GM12878 (cell line): ENCODE measurements around the gene ENDOD1. TPM values are rescaled to one million over a fixed set of nuclear protein-coding genes. Genes with fewer than 3 reads are reported as not detected.

ENCODE experiments used
- ATAC-seq: fragments of 200-7000 bp; cut with Tn5 transposase; 3 replicates; pipeline ENCODE4 v1.9.1; 2020; ENCODE audit warnings: mild to moderate bottlenecking, moderate library complexity
- BruUV-seq: library from RNA; stranded (reverse); fragments of 400-500 nt; replicated peaks from 2 replicates; lab custom pipeline; 2021; lab: Mats Ljungman, UMichigan
- CTCF ChIA-PET: fragments of 300-600 bp; sonication (Branson Sonifier 250); formaldehyde crosslinking; extraction: SDS; loops from one replicate; lab custom pipeline; 2021; ENCODE audit warnings: inconsistent platforms; lab: Yijun Ruan, JAX
- POLR2A ChIA-PET: fragments of 350-600 bp; formaldehyde crosslinking; extraction: SDS; loops from one replicate; lab custom pipeline; 2021; ENCODE audit warnings: inconsistent platforms; lab: Charles Lee
- RAD21 ChIA-PET: fragments of 300-600 bp; sonication (Branson Sonifier 250); formaldehyde crosslinking; loops from one replicate; lab custom pipeline; 2023; ENCODE audit warnings: antibody characterized with exemption; ENCODE audit not compliant: unreplicated experiment; lab: Charles Lee
- SMC1A ChIA-PET: fragments of 300-600 bp; sonication (Branson Sonifier 250); formaldehyde crosslinking; loops from one replicate; lab custom pipeline; 2023; ENCODE audit not compliant: unreplicated experiment, uncharacterized antibody; lab: Charles Lee
- DNase-seq: peaks from one replicate; pipeline ENCODE4 v3.0.0-alpha.2; 2011; ENCODE audit warnings: low read depth, low spot score
- FAIRE-seq: peaks from 3 replicates; lab custom pipeline; 2011; peaks lifted over from hg19 to GRCh38; lab: Jason Lieb, UNC
- H2AFZ ChIP-seq: 2 replicates; pipeline ENCODE4 v1.6.0; 2011; ENCODE audit warnings: low read depth, low read length, control low read depth; ENCODE audit not compliant: control insufficient read depth
- H3K27ac ChIP-seq: 2 replicates; pipeline ENCODE4 v1.5.1; 2011; ENCODE audit warnings: control low read depth; ENCODE audit not compliant: control insufficient read depth, insufficient read depth
- H3K27me3 ChIP-seq, 2 experiments: replicated peaks in 1 of 2; 2 replicates each; pipeline versions ENCODE4 v1.6.0 to v1.6.1; 2011; ENCODE audit warnings: low read length in 1 of 2; ENCODE audit not compliant: control insufficient read depth in 2 of 2, insufficient read depth in 2 of 2
- H3K36me3 ChIP-seq, 2 experiments: 2 replicates each; pipeline ENCODE4 v1.5.1; 2011; ENCODE audit warnings: low read length in 1 of 2; ENCODE audit not compliant: control insufficient read depth in 2 of 2, insufficient read depth in 2 of 2
- H3K4me1 ChIP-seq: 2 replicates; pipeline ENCODE4 v1.6.1; 2011; ENCODE audit warnings: mild to moderate bottlenecking, low read length, moderate library complexity, mixed read lengths; ENCODE audit not compliant: control insufficient read depth, insufficient read depth
- H3K4me2 ChIP-seq: 2 replicates; pipeline ENCODE4 v1.6.0; 2011; ENCODE audit warnings: control low read depth; ENCODE audit not compliant: control insufficient read depth, insufficient read depth
- H3K4me3 ChIP-seq: fragments of 200-600 bp; sonication (generic); 2 replicates; pipeline ENCODE4 v1.5.1; 2016
- H3K79me2 ChIP-seq: 2 replicates; pipeline ENCODE4 v1.6.0; 2011; ENCODE audit warnings: low read length; ENCODE audit not compliant: control insufficient read depth, insufficient read depth
- H3K9ac ChIP-seq: 2 replicates; pipeline ENCODE4 v1.8.0; 2011; ENCODE audit warnings: low read length, control low read depth, mixed read lengths; ENCODE audit not compliant: control insufficient read depth, insufficient read depth
- H3K9me3 ChIP-seq: replicated peaks from 3 replicates; pipeline ENCODE4 v1.5.1; 2011; ENCODE audit warnings: mild to moderate bottlenecking, low read length; ENCODE audit not compliant: control insufficient read depth, insufficient read depth
- H4K20me1 ChIP-seq: 2 replicates; pipeline ENCODE4 v1.6.0; 2011; ENCODE audit not compliant: control insufficient read depth, insufficient read depth
- BRCA1 ChIP-seq: IDR thresholded peaks from 2 replicates; pipeline ENCODE4 v1.6.1; 2011; ENCODE audit warnings: low read depth, low read length, improper control_type of control experiment
- CEBPZ ChIP-seq: fragments of 150-350 bp; IDR thresholded peaks from 2 replicates; pipeline ENCODE4 v1.6.1; 2016; ENCODE audit warnings: low read depth, low read length
- NR2C2 ChIP-seq: IDR thresholded peaks from 2 replicates; pipeline ENCODE4 v1.6.1; 2011; ENCODE audit warnings: borderline replicate concordance, low read depth; ENCODE audit not compliant: control insufficient read depth, insufficient read length
- TCF3 ChIP-seq: IDR thresholded peaks from 2 replicates; pipeline ENCODE4 v1.6.1; 2012; ENCODE audit warnings: low read depth, mild to moderate bottlenecking, low read length, borderline replicate concordance; ENCODE audit not compliant: insufficient read depth
- WGBS: methylation state at CpG from one replicate; pipeline ENCODE4 v1.1.6; 2016; ENCODE audit warnings: low lambda C conversion rate; ENCODE audit not compliant: insufficient replicate concordance, insufficient coverage; ENCODE audit errors: missing lambda C conversion rate; 5-methylcytosine and 5-hydroxymethylcytosine counted together
- in situ Hi-C: fragments of 300-500 bp; cut with MboI; formaldehyde crosslinking; loops from 9 replicates; pipeline ENCODE4 v1.14.3; 2018; ENCODE audit warnings: mixed read lengths
- intact Hi-C: fragments of 100-400 bp; cut with micrococcal nuclease; formaldehyde crosslinking; loops from one replicate; pipeline ENCODE4 v1.14.2; 2022; ENCODE audit not compliant: unreplicated experiment
- polyA plus RNA-seq, 11 experiments: library from polyadenylated mRNA; depleted of rRNA in 4 of 11; unstranded in 6 of 11; stranded (reverse) in 5 of 11; fragments of >200 nt; fragmentation: Nextera tagmentation in 4 of 11; fragmentation: Illumina TruSeq in 1 of 11; extraction: Ambion mirVana in 4 of 11; extraction: Trizol in 1 of 11; gene quantifications; 1 replicate in 1 of 11; 2 replicates in 10 of 11; pipeline versions ENCODE4 v1.2.1 to v1.2.3, GENCODE V29; 2011 to 2016; ENCODE audit warnings: inconsistent platforms in 2 of 11, missing spikeins in 2 of 11, low read depth in 1 of 11
- total RNA-seq, 4 experiments: library from RNA; depleted of rRNA in 3 of 4; stranded (reverse); fragments of >200 nt in 3 of 4; fragmentation: Illumina TruSeq in 1 of 4; extraction: Trizol in 1 of 4; gene quantifications; 2 replicates each; pipeline versions ENCODE4 v1.2.1 to v1.2.3, GENCODE V29; 2013 to 2021
- TF ChIP-seq, protein P1 (sequence below): fragments of 450-650 bp; IDR thresholded peaks from 2 replicates; pipeline ENCODE4 v1.6.1; 2014; ENCODE audit warnings: mild to moderate bottlenecking

Gene ENDOD1
- total and polyA plus RNA-seq, 10 of the 15 experiments (the other 5 are each of a cell fraction or from before 2014, with no cell fraction given), result 6.0 to 30.0 (median 12.1) TPM

- in situ Hi-C loops (no loop called here), intact Hi-C loops (no loop called here)
- BruUV-seq, result no TSS peak
- RAD21 ChIA-PET, result interaction anchor here (1.4 to 3.2 kb wide), 2 partner anchors 75 to 522 kb away, joined by 5 to 11 read pairs; no protein-coding TSS in a partner anchor
- ATAC-seq (no peak), FAIRE-seq (no peak), DNase-seq (no peak)
- H3K36me3 ChIP-seq, result no peaks in the 10 kb centered on the region
- H3K4me3 ChIP-seq, result no peak overlapping the region
- CTCF ChIA-PET, result interaction anchor here (0.6 to 24.1 kb wide), 8 partner anchors 9 to 619 kb away, joined by 3 to 459 read pairs (median 3); partner anchors contain the start of gene SRSF8
- H3K27me3 ChIP-seq, result 0 out of 4 replicates have a peak, but pooled peaks cover 0 to 2% of the 10 kb centered on the region in 2 experiments
- no peaks in the 10 kb centered on the region for H3K79me2 ChIP-seq
- H3K9ac ChIP-seq, result no peak overlapping the region
- H3K4me1 ChIP-seq, result no peaks in the 10 kb centered on the region
- no peaks in the 10 kb centered on the region for H4K20me1 ChIP-seq
- SMC1A ChIA-PET, result interaction anchor here (0.7 to 12.5 kb wide), 5 partner anchors 43 to 634 kb away, joined by 3 to 158 read pairs (median 4); partner anchors contain the start of gene SRSF8
- no peak overlapping the region for H2AFZ ChIP-seq
- POLR2A ChIA-PET, result interaction anchor here (1.6 kb wide), 1 partner anchor 75 kb away, joined by 3 read pairs; no protein-coding TSS in a partner anchor
- no peak overlapping the region for H3K4me2 ChIP-seq
- 51% methylated on average over 4 of the region's 4 CpGs for WGBS
- TF ChIP-seq NR2C2 (no peak), BRCA1 (no peak), TCF3 (no peak), CEBPZ (no peak)
- TF ChIP-seq, protein P1, sequence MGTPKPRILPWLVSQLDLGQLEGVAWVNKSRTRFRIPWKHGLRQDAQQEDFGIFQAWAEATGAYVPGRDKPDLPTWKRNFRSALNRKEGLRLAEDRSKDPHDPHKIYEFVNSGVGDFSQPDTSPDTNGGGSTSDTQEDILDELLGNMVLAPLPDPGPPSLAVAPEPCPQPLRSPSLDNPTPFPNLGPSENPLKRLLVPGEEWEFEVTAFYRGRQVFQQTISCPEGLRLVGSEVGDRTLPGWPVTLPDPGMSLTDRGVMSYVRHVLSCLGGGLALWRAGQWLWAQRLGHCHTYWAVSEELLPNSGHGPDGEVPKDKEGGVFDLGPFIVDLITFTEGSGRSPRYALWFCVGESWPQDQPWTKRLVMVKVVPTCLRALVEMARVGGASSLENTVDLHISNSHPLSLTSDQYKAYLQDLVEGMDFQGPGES, result no peak
- no peak overlapping the region for H3K27ac ChIP-seq
- H3K9me3 ChIP-seq, result no peaks in the 10 kb centered on the region
Observed at GRCh38 chr11:95145430-95146060, 55.9 kb downstream of the ENDOD1 start.
